ENCODE results near the gene ZFPM1.
A peak's percentile ranks its signal among the peaks of the same experiment; 100 is the strongest.

ZFPM1 gene

GRCh38 chr16:88502371-88502770 lies 49.3 kb downstream of the ZFPM1 start:
- no peak overlapping the region for H3K4me3 ChIP-seq (ENCODE audit: low read depth, low read length)
- no peak for DNase-seq (ENCODE audit: low read depth)

GRCh38 chr16:88502776-88503280 lies 49.7 kb downstream of the ZFPM1 start:
- H3K4me3 ChIP-seq (ENCODE audit: low read depth, low read length), result no peak overlapping the region
- TF ChIP-seq CTCF (IDR thresholded peaks at IDR 0.05; ENCODE audit: control insufficient read depth, extremely low read depth, insufficient read depth), result no peak
- DNase-seq (ENCODE audit: low read depth), result no peak

More at GRCh38 chr16:88502371-88502770, 49.3 kb downstream of the ZFPM1 start:
- TF ChIP-seq CTCF (IDR thresholded peaks at IDR 0.05; ENCODE audit: control insufficient read depth, extremely low read depth, insufficient read depth), result no peak

- DNase-seq (ENCODE audit: low read depth), result no peak
- no peak for TF ChIP-seq CTCF (IDR thresholded peaks at IDR 0.05; ENCODE audit: control insufficient read depth, extremely low read depth, insufficient read depth)
- no peak overlapping the region for H3K4me3 ChIP-seq (ENCODE audit: low read depth, low read length)
These were observed 50.3 kb downstream of the ZFPM1 start for GRCh38 chr16:88503374-88503770.

GRCh38 chr16:88503771-88504488 lies 50.9 kb downstream of the ZFPM1 start:
- H3K4me3 ChIP-seq (ENCODE audit: low read depth, low read length), result no peak overlapping the region
- no peak for TF ChIP-seq CTCF (IDR thresholded peaks at IDR 0.05; ENCODE audit: control insufficient read depth, extremely low read depth, insufficient read depth)
- no peak for DNase-seq (ENCODE audit: low read depth)

GRCh38 chr16:88504489-88505404 lies 51.7 kb downstream of the ZFPM1 start:
- no peak for TF ChIP-seq CTCF (IDR thresholded peaks at IDR 0.05; ENCODE audit: control insufficient read depth, extremely low read depth, insufficient read depth)
- H3K4me3 ChIP-seq (ENCODE audit: low read depth, low read length), result no peak overlapping the region
- DNase-seq (ENCODE audit: low read depth), result no peak

GRCh38 chr16:88505405-88506082 lies 52.5 kb downstream of the ZFPM1 start:
- no peak for DNase-seq (ENCODE audit: low read depth)
- peak; percentile 78 for TF ChIP-seq CTCF (IDR thresholded peaks at IDR 0.05; ENCODE audit: control insufficient read depth, extremely low read depth, insufficient read depth)
- no peak overlapping the region for H3K4me3 ChIP-seq (ENCODE audit: low read depth, low read length)

Data from LNCaP clone FGC (cell line).